Midbrain (tissue), 1 donor: Measurements from ENCODE around the gene VIPR2.
"Not testable (repeated sequence)": the region's sequence is repeated elsewhere in the genome, so short reads cannot be mapped to it uniquely, and the experiment has no call there.

Source experiments
- DNase-seq: peaks from one replicate; lab custom pipeline; 2025; lab: John Stamatoyannopoulos, UW

Gene VIPR2

DNA sequence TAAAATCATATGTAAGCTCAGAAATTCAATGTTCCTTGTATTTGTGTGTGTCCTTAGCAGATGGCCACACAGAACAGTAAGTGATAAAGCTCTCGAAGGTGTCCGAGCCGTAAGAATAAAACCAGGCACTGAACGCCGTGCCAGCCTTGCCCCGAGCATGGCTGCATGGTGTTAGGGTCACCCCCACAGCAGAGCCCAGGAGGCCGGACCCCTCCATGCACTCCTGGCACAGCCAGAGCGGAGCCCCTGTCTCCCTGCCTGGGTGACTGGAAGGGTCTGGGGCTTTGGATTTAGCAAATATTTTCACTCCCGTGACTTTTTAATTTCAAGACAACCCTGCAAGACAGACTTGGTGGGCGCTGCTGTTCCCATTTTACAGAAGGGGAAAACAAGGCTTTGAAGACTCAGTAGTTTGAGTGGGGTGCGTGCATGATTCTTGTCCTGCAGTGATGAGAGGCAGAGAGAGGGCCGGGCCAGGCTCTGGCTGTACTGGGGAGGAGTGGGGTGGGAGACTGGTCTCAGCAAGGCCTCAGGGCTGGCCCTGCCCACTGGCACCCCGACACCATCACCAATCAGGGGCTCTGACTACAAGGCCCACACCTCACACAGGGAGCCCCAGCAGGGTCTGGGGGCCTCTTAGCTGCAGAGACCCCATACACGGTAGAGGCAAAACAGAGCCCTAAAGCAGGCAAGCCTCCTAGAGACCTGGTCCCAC, 39.4 kb downstream of the VIPR2 start:
- DNase-seq = no peak

DNA sequence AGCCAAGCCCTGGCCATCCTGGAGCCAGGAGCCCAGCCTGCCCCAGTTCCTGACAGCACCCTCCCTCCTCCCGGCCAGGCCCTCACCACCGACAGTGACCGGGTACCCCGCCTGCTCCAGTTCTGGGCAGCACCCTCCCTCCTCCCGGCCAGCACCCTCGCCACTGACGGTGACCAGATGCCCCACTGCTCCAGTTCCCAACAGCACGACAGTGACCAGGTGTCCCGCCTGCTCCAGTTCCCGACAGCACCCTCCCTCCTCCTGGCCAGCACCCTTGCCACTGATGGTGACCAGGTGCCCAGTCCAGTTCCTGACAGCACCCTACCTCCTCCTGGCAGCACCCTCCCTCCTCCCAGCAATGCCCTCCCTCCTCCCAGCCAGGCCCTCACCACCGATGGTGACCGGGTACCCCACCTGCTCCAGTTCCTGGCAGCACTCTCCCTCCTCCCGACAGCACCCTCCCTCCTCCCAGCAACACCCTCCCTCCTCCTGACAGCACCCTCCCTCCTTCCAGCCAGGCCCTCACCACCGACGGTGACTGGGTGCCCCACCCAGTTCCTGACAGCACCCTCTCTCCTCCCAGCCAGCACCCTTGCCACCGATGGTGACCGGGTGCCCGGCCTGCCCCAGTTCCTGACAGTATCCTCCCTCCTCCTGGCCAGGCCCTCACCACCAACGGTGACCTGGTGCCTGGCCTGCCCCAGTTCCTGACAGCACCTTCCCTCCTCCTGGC, 40.3 kb downstream of the VIPR2 start:
- DNase-seq = no peak

DNA sequence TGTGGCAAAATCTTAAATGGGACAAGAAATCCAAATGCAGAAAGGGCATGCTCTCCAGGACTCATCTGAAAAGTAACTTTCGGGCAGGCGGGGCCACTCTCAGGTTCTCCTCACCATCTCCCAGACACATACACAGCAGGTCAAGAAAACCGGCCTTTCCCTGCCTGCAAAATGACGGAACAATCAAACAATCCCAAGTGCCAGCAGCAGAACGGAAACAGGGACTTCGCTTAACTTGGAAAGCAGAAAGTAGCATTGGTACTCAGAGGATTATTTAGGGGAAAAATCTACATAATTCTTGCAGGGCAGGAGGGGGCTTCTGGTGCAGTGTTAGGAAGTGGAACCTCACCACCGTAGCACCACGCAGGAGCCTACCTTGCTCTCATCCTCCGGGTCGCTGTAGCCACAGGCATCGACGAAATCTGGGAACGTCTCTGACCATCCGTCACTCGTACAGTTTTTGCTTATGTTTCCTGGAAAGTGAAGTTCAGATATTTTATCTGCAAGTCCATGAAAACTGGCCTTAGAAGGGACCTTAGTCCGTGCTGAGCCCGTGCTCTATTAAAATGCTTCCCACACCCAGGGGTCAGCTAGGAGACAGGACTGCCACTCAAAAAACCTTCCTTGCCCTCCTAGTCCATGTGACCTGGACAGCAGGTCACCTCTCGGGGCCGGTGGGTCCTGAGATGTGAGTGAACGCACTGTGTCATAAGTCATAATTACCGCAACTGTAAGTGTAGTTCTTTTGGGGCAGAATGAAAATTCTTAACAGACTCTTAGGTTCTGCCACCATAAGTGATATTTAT, 41.1 kb downstream of the VIPR2 start:
- DNase-seq = no peak

DNA sequence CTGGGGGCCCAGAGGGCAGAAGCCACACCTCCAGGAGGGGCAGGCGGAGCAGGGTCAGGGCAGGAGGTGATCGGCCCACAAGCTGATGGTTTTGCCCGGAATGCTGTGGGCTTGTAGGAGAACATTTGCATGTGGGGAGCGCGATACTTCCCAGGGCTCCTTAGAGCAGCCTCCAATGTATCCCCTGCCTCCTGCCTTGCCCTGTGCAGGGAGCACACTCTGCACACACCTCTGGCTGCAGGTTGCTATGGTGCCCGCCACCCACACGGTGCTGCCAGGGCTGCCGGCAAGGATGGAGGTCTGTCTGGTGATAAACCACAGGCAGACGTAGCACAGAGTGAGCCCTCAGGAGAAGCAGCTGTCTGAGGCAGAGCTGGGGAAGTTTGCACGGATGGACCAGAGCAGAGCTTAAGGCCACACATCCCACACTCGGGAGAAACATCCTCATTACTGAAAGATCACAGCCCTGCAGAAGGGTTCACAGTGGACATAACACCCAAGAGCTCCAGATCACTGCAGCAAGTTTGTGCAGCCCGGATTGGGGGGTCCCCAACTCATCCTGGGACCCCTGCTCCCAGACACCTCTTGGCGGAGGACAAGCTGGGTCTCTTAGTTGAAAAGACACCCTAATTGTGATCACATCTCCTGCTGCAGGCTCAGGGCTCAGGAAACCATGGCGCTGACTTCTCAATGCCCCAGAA, 41.8 kb downstream of the VIPR2 start:
- DNase-seq = no peak

DNA sequence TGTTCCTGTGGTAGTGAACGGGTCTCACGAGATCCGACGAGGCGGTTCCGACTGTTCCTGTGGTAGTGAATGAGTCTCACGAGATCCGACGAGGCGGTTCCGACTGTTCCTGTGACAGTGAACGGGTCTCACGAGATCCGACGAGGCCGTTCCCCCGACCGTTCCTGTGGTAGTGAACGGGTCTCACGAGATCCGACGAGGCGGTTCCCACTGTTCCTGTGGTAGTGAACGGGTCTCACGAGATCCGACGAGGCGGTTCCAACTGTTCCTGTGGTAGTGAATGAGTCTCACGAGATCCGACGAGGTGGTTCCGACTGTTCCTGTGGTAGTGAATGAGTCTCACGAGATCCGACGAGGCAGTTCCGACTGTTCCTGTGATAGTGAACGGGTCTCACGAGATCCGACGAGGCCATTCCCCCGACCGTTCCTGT, 43.0 kb downstream of the VIPR2 start:
- DNase-seq = not testable (repeated sequence)

DNA sequence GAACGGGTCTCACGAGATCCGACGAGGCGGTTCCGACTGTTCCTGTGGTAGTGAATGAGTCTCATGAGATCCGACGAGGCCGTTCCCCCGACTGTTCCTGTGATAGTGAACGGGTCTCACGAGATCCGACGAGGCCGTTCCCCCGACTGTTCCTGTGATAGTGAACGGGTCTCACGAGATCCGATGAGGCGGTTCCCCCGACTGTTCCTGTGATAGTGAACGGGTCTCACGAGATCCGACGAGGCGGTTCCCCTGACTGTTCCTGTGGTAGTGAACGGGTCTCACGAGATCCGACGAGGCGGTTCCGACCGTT, 43.6 kb downstream of the VIPR2 start:
- not testable (repeated sequence) for DNase-seq

DNA sequence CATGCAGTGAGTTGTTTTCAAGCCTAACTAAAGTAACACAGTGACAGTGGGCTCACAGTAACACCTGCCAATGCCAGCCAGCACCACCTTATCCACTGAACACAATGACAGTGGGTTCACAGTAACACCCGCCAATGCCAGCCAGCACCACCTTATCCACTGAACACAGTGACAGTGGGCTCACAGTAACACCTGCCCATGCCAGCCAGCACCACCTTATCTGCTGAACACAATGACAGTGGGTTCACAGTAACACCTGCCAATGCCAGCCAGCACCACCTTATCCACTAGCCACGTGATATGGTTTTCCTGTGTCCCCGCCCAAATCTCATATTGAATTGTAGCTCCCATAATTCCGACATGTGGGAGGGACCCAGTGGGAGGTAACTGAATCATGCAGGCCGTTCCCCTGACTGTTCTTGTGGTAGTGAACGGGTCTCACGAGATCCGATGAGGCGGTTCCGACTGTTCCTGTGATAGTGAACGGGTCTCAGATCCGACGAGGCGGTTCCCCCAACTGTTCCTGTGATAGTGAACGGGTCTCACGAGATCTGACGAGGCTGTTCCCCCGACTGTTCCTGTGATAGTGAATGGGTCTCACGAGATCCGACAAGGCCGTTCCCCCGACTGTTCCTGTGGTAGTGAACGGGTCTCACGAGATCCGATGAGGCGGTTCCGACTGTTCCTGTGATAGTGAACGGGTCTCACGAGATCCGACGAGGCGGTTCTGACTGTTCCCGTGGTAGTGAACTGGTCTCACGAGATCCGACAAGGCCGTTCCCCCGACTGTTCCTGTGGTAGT, 44.2 kb downstream of the VIPR2 start:
- not testable (repeated sequence) for DNase-seq

DNA sequence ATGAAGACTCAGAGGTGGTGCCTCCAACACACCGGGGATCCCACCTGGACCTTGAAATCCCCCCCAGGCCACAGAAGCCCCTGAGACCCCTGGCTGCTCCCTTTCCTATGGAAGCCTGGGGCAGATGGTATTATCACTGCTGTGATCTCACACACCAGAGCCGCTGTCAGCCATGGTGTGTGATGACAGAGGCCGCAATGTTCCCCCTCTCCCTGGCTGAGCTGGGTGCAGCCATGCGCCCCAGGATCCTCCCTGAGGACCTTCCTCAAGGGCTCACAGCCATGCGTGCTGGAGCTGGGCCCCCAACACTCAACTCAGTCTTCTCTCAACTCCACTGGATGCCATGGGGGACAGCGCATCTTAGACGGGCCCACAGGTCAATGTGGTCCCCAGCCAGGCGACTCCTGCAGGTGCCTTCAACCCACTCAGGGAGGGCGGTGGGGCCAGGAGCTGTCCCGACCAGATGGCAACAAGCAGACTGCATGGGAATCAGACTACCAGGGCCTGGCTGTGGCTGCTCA, 44.9 kb downstream of the VIPR2 start:
- DNase-seq = no peak

DNA sequence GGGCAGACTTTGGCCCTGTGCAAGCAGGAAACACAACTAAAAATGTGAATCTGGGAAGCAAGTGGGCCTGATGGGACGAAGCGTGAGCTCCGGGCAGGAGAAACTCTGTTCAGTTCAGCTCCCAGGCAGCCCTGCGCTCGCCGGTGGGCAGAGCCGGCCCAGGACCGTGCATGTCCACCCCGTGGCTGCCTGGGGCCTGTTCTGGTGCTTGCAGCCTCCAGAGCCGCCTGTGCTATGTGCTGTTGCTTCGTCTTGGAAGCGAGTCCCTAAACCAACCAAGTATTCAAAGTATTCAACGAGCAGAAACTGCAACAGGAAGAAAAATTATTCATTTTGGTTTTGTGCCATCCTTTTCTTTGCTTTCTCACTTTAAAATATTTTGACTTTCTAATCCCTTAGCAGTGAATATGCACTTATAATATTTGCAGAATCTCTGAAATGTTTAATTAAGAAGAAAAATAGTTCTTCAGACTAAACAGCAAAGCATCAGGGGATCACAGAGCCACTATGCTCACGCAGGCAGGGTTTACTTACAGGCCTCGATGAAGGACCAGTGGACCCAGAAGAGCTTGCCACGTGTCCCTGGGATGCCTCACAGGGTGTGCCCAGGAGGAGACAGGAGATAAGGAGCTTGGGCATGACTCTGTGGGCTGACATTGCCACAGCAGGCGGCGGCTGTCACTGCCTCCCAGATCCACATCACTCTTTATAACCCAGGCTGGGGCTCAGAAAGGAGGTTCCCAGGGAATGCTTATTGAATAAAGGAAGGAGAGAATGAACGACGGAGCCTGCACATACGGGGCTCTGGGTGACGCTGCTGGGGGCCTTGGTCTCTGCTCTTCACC, 45.6 kb downstream of the VIPR2 start:
- DNase-seq = no peak

DNA sequence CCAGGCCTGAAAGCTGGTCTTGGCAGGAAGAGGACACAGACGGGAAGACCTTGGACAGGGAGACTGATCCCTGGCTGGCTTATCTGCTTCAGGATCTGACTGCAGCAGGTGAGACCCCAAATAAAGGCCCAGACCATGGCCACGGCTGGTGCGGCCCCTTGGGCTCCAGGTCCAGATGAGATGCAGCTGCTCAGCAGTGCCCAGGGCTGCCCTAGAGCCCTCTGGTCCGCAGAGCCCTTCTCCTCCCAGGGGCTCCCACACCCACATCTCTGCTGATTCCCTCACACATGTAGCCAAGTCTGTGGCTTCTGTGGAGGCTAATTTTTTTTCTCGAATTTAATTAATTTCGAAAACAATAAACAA, 46.3 kb downstream of the VIPR2 start:
- no peak for DNase-seq

DNA sequence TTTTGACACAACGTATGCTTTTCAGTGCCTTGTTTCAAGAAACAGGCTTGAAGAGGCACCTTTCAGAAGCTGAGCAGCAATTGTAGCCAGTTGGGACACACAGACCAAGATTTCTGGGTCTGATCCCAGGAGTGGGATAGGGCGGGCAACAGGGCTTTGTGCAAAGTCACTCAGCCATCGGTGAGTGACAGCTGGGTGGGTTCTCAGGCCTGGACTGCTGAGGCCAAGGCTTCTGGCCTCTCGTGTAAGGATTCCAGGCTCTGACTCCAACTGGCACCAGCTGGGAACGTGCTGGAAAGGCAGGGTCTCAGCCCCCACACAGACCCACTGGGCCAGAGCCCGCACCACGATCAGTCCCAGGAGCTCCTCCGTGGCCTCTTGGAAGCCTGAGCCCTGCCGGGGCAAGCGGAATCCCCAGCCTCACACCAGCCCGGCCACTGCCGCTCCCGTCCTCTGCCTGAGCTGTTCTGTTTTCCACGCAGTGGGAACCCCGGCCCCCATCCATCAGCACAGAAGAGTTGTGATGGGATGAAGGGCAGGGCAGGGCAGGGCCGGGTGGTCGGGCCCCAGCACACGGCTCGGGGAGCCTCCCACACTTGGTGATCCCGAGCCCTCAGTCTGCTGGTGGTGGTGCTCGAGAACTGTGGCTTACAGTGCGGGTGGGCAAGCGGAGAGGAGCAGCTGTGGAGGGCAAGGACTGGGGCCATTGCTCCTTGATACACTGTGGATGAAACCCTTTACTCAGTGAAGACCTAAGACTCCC, 46.8 kb downstream of the VIPR2 start:
- DNase-seq = peak; percentile 28

DNA sequence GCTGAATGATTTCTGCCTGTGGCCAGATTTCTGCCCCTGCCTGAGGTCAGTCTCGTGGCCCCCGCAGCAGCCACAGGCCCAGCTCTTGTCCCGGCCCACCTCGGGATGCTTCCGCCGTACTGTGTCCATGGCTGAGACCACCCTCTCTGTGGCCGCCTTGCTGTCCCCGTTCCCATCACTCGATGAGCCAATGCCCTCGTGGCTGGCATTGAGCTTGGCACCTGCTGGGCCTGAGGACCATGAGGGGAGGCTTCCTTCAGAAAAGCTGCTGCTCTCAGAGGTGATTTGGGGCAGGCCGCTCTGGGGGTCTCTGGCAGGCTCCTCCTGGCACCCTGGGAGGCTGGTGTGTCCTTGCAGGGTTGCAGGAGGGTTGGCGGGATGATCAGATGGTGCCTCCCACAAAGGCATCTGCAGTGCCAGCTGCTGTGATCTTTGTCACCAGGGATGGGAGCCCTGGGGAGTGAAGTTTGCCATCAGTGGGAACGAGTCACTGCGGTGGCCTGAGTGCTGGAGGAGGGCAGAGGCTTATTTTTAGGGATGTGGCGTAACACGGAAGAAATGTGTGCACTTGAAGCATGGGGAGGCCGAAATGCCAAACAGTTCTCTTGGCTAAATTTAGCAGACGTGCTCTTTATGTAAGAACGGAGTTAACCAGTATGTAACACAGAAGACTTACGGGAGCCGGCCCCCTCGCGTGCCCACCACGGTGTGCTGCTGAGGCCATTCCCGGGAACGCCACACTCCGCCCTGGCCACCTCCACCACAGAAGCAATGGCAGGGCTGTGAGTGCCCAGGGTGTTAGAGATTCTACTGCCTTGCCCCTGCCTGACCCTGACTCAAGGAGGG, 47.7 kb downstream of the VIPR2 start:
- no peak for DNase-seq

DNA sequence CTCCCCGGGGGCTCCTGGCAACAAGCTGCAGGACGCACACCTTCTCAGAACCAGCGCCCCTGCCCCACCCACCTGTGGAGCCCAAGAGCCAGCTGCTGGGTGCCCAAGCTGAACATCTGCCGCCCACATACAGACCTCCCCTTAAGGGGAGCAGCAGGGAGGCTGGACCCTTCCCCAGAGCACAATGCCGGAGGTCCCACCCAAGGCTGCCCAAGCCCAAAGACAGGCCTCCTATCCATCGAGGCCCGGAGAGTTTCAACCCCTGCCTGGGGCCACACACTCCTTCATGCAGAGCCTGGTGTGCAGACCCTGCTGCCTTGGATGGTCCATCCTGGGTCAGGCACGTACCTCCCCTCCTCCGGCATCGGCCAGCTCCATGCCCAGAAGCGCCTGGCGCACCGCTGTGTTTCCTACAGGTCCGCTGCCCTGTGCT, 48.7 kb downstream of the VIPR2 start:
- DNase-seq = no peak

DNA sequence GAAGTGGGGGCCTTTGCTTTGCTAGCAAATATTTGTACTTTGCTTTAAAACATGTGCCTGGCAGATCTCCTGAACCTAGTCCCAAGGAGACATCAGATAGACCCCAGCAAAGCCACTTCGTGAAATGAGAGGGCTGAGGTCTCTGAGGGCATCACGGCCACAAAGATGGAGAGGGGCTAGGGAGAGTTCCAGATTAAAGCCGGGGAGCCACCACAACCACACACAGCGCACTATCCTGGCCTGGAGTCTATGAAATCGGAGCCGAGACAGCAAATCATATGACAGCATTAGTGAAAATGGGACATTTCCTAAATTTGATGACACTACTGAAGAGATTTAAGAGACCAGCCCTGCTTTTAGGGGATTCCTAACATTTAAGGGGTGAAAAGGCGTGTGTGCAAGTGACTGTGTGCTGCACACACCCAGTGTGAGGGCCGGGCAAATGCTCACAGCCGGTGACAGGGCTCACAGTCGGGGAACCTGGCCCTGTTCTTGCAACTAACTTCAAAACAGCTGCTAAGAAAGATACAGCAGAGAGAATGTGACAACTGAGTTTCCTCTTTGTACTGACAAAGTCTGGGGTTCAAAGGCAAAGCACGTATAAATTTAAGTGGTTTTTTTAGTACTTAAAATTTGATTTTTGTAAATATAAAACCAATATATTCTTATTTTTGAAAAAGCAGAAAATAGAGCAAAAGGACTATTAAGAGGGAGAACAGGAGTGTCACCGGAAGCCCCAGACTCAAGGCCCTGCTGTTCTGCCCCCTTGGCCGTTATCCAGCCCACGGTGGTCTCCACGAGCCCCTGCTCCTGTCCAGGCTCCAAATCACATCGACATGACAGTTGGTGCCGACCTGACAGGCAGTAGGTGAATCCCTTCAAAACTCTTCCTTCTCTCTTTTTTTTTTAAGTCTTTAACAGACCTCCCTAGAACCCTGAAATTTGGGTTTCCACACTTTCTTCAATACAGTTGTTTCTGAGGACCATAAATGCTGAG, 49.5 kb downstream of the VIPR2 start:
- no peak for DNase-seq

DNA sequence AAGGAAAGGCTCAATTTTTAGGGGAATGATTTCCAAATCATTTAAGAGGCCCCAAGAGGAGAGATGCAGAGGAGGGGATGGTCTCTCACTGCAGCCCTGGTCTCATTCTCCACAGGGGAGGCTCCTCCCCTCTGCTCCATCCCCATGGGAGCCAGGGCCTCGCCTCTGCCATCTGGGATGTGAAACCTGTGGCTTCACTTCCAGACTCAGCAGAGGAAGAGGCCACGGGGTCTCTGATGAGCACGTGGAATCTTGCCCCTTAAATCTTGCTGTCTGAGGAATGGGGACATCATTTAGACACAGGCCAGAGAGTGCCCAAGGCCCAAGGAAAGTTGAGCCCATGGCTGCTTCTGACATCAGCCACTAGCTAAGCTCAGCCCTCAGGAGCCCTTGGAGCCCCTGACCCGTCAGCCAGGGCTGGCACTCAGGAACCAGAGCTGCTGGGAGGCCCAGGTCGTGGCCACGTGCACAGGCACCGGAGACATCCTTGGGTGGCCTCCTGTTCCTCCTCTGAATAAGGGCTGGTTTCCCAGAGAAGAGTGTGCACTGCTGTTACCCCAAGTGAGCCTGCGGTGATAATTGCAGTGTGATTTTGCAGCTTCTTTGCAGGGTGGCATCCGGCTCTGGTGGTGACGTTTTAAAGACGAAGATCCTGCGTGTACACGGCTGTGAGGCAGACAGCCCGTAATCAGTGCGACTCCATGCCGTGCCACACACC, 50.5 kb downstream of the VIPR2 start:
- no peak for DNase-seq

DNA sequence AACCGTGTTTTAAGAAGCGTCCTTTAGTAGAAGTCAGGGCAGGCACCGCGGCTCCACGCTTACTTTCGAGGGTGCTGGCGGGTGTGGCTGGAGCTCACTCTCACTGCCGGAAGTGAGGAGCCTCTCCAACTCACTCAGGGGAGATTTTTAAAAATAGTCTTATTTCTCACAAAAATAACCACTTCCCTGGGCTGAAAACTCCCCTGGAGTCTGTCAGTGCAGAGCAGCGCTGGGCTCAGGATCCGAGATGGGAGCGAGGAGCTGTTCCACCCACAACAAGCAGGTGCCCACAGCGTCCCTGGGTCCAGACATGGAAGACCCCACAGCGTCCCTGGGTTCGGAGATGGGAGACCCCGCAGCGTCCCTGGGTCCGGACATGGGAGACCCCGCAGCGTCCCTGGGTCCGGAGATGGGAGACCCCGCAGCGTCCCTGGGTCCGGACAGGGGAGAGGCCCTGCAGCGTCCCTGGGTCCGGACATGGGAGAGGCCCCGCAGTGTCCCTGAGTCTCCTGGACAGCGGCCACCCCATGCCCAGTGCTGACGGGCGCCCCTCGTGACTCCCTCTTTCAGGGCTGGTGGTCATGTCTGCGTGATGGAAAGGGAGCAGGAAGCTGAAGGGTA, 51.2 kb downstream of the VIPR2 start:
- DNase-seq = no peak
